IMR-90 (cell line): ENCODE measurements around the gene ARHGEF10L. TPM values are rescaled to one million over a fixed set of nuclear protein-coding genes. Genes with fewer than 3 reads are reported as not detected.
"Not testable (repeated sequence)": the region's sequence is repeated elsewhere in the genome, so short reads cannot be mapped to it uniquely, and the experiment has no call there.

Experiments
- ATAC-seq: fragments of 200-7000 bp; cut with Tn5 transposase; 2 replicates; pipeline ENCODE4 v1.9.1; 2020; ENCODE audit warnings: low read depth, mild to moderate bottlenecking, moderate library complexity
- BruUV-seq: library from RNA; stranded (reverse); fragments of 400-500 nt; replicated peaks from 2 replicates; lab custom pipeline; 2021; lab: Mats Ljungman, UMichigan
- CTCF ChIA-PET: fragments of 300-600 bp; formaldehyde crosslinking; extraction: SDS; loops from one replicate; lab custom pipeline; 2021; ENCODE audit warnings: antibody characterized with exemption; lab: Yijun Ruan, JAX
- POLR2A ChIA-PET: fragments of 300-600 bp; sonication (Branson Sonifier 250); formaldehyde crosslinking; loops from one replicate; lab custom pipeline; 2022; ENCODE audit warnings: antibody characterized with exemption; ENCODE audit not compliant: unreplicated experiment; lab: Charles Lee
- DNase-seq: peaks from one replicate; pipeline ENCODE4 v3.0.0; 2013
- H2AFZ ChIP-seq: replicated peaks from 2 replicates; pipeline ENCODE3; 2013; ENCODE audit warnings: low read length, mild to moderate bottlenecking; ENCODE audit not compliant: poor library complexity
- H2AK5ac ChIP-seq: 2 replicates; pipeline ENCODE4 v1.6.1; 2013; ENCODE audit warnings: low read depth, low read length, inconsistent platforms
- H2AK9ac ChIP-seq: replicated peaks from 2 replicates; pipeline ENCODE3; 2013; ENCODE audit warnings: mild to moderate bottlenecking, low read depth, low read length, moderate library complexity; ENCODE audit not compliant: poor library complexity
- H2BK120ac ChIP-seq: 2 replicates; pipeline ENCODE4 v1.6.1; 2013; ENCODE audit warnings: low read depth, low read length, inconsistent platforms
- H2BK15ac ChIP-seq: 3 replicates; pipeline ENCODE4 v1.6.1; 2013; ENCODE audit warnings: low read depth, low read length, inconsistent platforms
- H2BK20ac ChIP-seq: 2 replicates; pipeline ENCODE4 v1.6.1; 2013; ENCODE audit warnings: low read depth, mild to moderate bottlenecking, inconsistent platforms, low read length, moderate library complexity
- H2BK5ac ChIP-seq: 2 replicates; pipeline ENCODE4 v1.6.1; 2013; ENCODE audit warnings: mild to moderate bottlenecking, low read depth, low read length, inconsistent platforms; ENCODE audit not compliant: poor library complexity, severe bottlenecking
- H3K14ac ChIP-seq: replicated peaks from 2 replicates; pipeline ENCODE4 v1.6.1; 2013; ENCODE audit warnings: low read depth, low read length, inconsistent platforms
- H3K18ac ChIP-seq: 2 replicates; pipeline ENCODE4 v1.6.1; 2013; ENCODE audit warnings: low read depth, low read length, control low read depth
- H3K23ac ChIP-seq: 2 replicates; pipeline ENCODE4 v1.6.1; 2013; ENCODE audit warnings: low read depth, low read length, inconsistent platforms
- H3K27ac ChIP-seq: 2 replicates; pipeline ENCODE4 v1.5.1; 2013; ENCODE audit warnings: mild to moderate bottlenecking, control low read depth, low read length; ENCODE audit not compliant: insufficient read depth
- H3K27me3 ChIP-seq: 2 replicates; pipeline ENCODE4 v1.6.1; 2013; ENCODE audit warnings: low read length; ENCODE audit not compliant: control insufficient read depth, insufficient read depth
- H3K36me3 ChIP-seq: 2 replicates; pipeline ENCODE4 v1.6.1; 2013; ENCODE audit warnings: low read length, mixed read lengths; ENCODE audit not compliant: control insufficient read depth, insufficient read depth
- H3K4ac ChIP-seq: 2 replicates; pipeline ENCODE4 v1.6.1; 2013; ENCODE audit warnings: low read depth, low read length, inconsistent platforms
- H3K4me1 ChIP-seq: 2 replicates; pipeline ENCODE4 v1.6.1; 2013; ENCODE audit warnings: low read length, mixed read lengths; ENCODE audit not compliant: control insufficient read depth, insufficient read depth
- H3K4me2 ChIP-seq: 2 replicates; pipeline ENCODE4 v1.6.1; 2013; ENCODE audit warnings: low read depth, mild to moderate bottlenecking, control low read depth, low read length, moderate library complexity
- H3K4me3 ChIP-seq: 2 replicates; pipeline ENCODE4 v1.5.1; 2013; ENCODE audit warnings: low read depth, mild to moderate bottlenecking, control low read depth, low read length, moderate library complexity; ENCODE audit not compliant: insufficient read depth
- H3K56ac ChIP-seq: 2 replicates; pipeline ENCODE4 v1.6.1; 2013; ENCODE audit warnings: low read length, inconsistent platforms; ENCODE audit not compliant: insufficient read depth; ENCODE audit errors: extremely low read depth
- H3K79me1 ChIP-seq, 2 experiments: 2 replicates each; pipeline ENCODE4 v1.6.1; 2013; ENCODE audit warnings: low read length in 2 of 2, inconsistent platforms in 1 of 2, low read depth in 1 of 2
- H3K9ac ChIP-seq: 2 replicates; pipeline ENCODE4 v1.6.1; 2013; ENCODE audit warnings: low read depth, low read length, control low read depth
- H3K9me1 ChIP-seq: 2 replicates; pipeline ENCODE4 v1.6.1; 2013; ENCODE audit warnings: low read length, inconsistent platforms; ENCODE audit not compliant: insufficient read depth
- H3K9me3 ChIP-seq: 2 replicates; pipeline ENCODE4 v1.6.1; 2013; ENCODE audit warnings: low read length; ENCODE audit not compliant: control insufficient read depth, insufficient read depth
- H4K20me1 ChIP-seq: 2 replicates; pipeline ENCODE4 v1.6.1; 2013; ENCODE audit warnings: low read length, inconsistent platforms; ENCODE audit not compliant: insufficient read depth
- H4K5ac ChIP-seq: 2 replicates; pipeline ENCODE4 v1.6.1; 2013; ENCODE audit warnings: mild to moderate bottlenecking, low read depth, low read length, control low read depth
- H4K8ac ChIP-seq, 2 experiments: 2 replicates each; pipeline ENCODE4 v1.6.1; 2013; ENCODE audit warnings: low read depth in 2 of 2, low read length in 2 of 2, control low read depth in 1 of 2, inconsistent platforms in 1 of 2
- H4K91ac ChIP-seq: 2 replicates; pipeline ENCODE4 v1.6.1; 2013; ENCODE audit warnings: low read depth, low read length, inconsistent platforms; ENCODE audit not compliant: insufficient read depth
- WGBS, 2 experiments: methylation state at CpG; one replicate each; pipeline versions ENCODE4 v1.1.5 to v1.1.7; 2013; ENCODE audit warnings: missing lambda C conversion rate in 2 of 2; ENCODE audit not compliant: insufficient read length in 1 of 2; ENCODE audit errors: extremely low coverage in 2 of 2; 5-methylcytosine and 5-hydroxymethylcytosine counted together
- dilution Hi-C: fragments of 300-500 bp; cut with HindIII; formaldehyde crosslinking; loops from one replicate; pipeline ENCODE4 v1.14.3; 2018; ENCODE audit warnings: low sequenced_read_pairs; ENCODE audit not compliant: unreplicated experiment
- in situ Hi-C: fragments of 300-500 bp; cut with MboI; formaldehyde crosslinking; loops from 3 replicates; pipeline ENCODE4 v1.14.3; 2019; ENCODE audit warnings: low sequenced_read_pairs, inconsistent platforms, mixed read lengths
- intact Hi-C: fragments of 100-400 bp; cut with micrococcal nuclease; formaldehyde crosslinking; loops from 2 replicates; pipeline ENCODE4 v1.10.0; 2022
- polyA plus RNA-seq, 3 experiments: library from polyadenylated mRNA; depleted of rRNA; stranded (reverse); fragments of >200 nt; gene quantifications; 2 replicates each; pipeline ENCODE4 v1.2.3, GENCODE V29; 2012; ENCODE audit warnings: low replicate concordance in 1 of 3
- total RNA-seq: library from RNA; depleted of rRNA; stranded (reverse); fragments of >200 nt; gene quantifications from 2 replicates; pipeline ENCODE4 v1.2.3, GENCODE V29; 2012

Gene ARHGEF10L
- total and polyA plus RNA-seq, 2 of the 4 experiments (the other 2 are of a cell fraction) = 4.8 to 12.4 TPM

DNA sequence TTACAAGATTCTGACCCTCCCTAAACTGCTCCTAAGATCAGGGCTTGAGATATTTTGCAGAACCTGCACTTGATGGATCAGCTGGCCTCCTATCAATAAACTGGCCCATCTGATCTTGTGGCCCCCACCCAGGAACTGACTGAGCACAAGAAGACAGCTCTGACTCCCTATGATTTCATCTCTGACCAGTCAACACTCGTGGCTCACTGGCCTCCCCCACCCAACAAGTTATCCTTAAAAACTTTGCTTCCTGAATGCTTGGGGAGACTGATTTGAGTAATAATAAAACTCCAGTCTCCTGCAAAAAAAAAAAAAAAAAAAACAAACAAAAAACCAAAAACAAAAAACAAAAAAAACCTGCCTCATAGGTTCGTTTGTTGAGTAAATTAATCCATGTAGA, 206.8 kb downstream of the ARHGEF10L start:
- POLR2A ChIA-PET = not testable (repeated sequence)

More for the DNA sequence above, 206.8 kb downstream of the ARHGEF10L start:
- H3K14ac ChIP-seq, H4K8ac ChIP-seq, H3K23ac ChIP-seq, ATAC-seq, H3K18ac ChIP-seq, H2AFZ ChIP-seq, H4K91ac ChIP-seq, H2AK5ac ChIP-seq, H3K27ac ChIP-seq, H3K4me3 ChIP-seq, H3K4me2 ChIP-seq, dilution Hi-C loops, BruUV-seq, H3K9me1 ChIP-seq, CTCF ChIA-PET, H4K20me1 ChIP-seq, H3K56ac ChIP-seq, H3K9me3 ChIP-seq, H2BK120ac ChIP-seq, H3K79me1 ChIP-seq, H2AK9ac ChIP-seq, intact Hi-C loops, H3K36me3 ChIP-seq, in situ Hi-C loops, H3K4ac ChIP-seq, H2BK5ac ChIP-seq, H3K9ac ChIP-seq, H2BK15ac ChIP-seq, H4K5ac ChIP-seq, DNase-seq, H2BK20ac ChIP-seq, H3K4me1 ChIP-seq: not testable (repeated sequence)
- H3K27me3 ChIP-seq = peaks cover 12% of the 10 kb centered on the region; the same call in 1 of the 2 replicates
- no CpG with 5 or more reads among the region's 2 CpGs for WGBS, 2 experiments
